Smooth muscle cell of the brain vasculature (primary cell): ENCODE results near the gene PRCP.
"Not testable (repeated sequence)": the region's sequence is repeated elsewhere in the genome, so short reads cannot be mapped to it uniquely, and the experiment has no call there.

Experiments used
- DNase-seq: peaks from one replicate; pipeline ENCODE4 v3.0.0-alpha.2; 2012; ENCODE audit warnings: low read depth, low spot score

PRCP gene

GRCh38 chr11:82872377-82873150 is 27.7 kb downstream of the PRCP start:
- DNase-seq, result no peak

GRCh38 chr11:82871646-82872045 is 28.6 kb downstream of the PRCP start:
- DNase-seq, result no peak

- DNase-seq, result no peak
Observed at GRCh38 chr11:82869657-82870056, 30.6 kb downstream of the PRCP start.

GRCh38 chr11:82867495-82868082 is 32.6 kb downstream of the PRCP start:
- peak; percentile 74 for DNase-seq

GRCh38 chr11:82865841-82866240 is 34.4 kb downstream of the PRCP start:
- no peak for DNase-seq

- peak; percentile 10 for DNase-seq
Observed at GRCh38 chr11:82864268-82864667, 36.0 kb downstream of the PRCP start.

- no peak for DNase-seq
Observed at GRCh38 chr11:82863209-82863608, 37.0 kb downstream of the PRCP start.

GRCh38 chr11:82862379-82862778 is 37.9 kb downstream of the PRCP start:
- DNase-seq, result no peak

- no peak for DNase-seq
Observed at GRCh38 chr11:82859750-82860149, 40.5 kb downstream of the PRCP start.

- DNase-seq, result no peak
Observed at GRCh38 chr11:82858556-82859091, 41.6 kb downstream of the PRCP start.

- DNase-seq, result no peak
Observed at GRCh38 chr11:82858133-82858532, 42.1 kb downstream of the PRCP start.

- no peak for DNase-seq
Observed at GRCh38 chr11:82857145-82857544, 43.1 kb downstream of the PRCP start.

- no peak for DNase-seq
Observed at GRCh38 chr11:82855616-82856015, 44.6 kb downstream of the PRCP start.

GRCh38 chr11:82854916-82855315 is 45.3 kb downstream of the PRCP start:
- not testable (repeated sequence) for DNase-seq

- DNase-seq, result no peak
Observed at GRCh38 chr11:82854242-82854641, 46.0 kb downstream of the PRCP start.

- DNase-seq, result no peak
Observed at GRCh38 chr11:82848829-82849228, 51.4 kb downstream of the PRCP start.

- no peak for DNase-seq
Observed at GRCh38 chr11:82845356-82846353, 54.6 kb downstream of the PRCP start.

GRCh38 chr11:82843057-82843795 is 57.0 kb downstream of the PRCP start:
- no peak for DNase-seq

GRCh38 chr11:82842019-82842418 is 58.2 kb downstream of the PRCP start:
- DNase-seq, result no peak

GRCh38 chr11:82837650-82838049 is 62.6 kb downstream of the PRCP start:
- DNase-seq, result no peak

- no peak for DNase-seq
Observed at GRCh38 chr11:82832983-82833382, 67.2 kb downstream of the PRCP start.
